IMR-90 (cell line): ENCODE results near the gene TIAM1.

Experiments used
- CEBPB ChIP-seq: IDR thresholded peaks from 2 replicates; pipeline ENCODE4 v1.6.1; 2012; ENCODE audit warnings: low read depth, low read length, improper control_type of control experiment
- TF ChIP-seq, protein P1 (sequence below): conservative IDR thresholded peaks from 2 replicates; pipeline ENCODE4 v1.5.1; 2012; ENCODE audit warnings: mild to moderate bottlenecking, low read depth, low read length, improper control_type of control experiment

DNA sequence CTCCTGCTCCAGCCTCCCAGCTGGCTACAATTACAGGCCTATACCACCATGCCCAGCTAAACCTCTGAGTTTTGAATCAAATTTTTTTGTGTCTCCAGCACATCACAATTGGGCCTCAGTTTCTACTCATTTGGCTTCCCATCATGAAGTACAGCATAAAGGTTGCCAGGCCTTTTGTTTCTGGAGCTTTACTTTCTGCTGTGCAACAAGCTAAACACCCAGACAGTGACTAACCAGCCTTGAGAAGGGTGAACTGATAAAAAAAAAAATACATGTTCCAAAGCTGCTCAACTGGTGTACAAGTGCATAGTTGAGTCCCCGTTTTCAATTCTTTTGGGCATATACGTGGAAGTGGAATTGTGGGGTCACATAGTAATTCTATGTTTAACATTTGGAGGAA lies 25.1 kb downstream of the TIAM1 start:
- no peak for TF ChIP-seq CEBPB
- TF ChIP-seq, protein P1, sequence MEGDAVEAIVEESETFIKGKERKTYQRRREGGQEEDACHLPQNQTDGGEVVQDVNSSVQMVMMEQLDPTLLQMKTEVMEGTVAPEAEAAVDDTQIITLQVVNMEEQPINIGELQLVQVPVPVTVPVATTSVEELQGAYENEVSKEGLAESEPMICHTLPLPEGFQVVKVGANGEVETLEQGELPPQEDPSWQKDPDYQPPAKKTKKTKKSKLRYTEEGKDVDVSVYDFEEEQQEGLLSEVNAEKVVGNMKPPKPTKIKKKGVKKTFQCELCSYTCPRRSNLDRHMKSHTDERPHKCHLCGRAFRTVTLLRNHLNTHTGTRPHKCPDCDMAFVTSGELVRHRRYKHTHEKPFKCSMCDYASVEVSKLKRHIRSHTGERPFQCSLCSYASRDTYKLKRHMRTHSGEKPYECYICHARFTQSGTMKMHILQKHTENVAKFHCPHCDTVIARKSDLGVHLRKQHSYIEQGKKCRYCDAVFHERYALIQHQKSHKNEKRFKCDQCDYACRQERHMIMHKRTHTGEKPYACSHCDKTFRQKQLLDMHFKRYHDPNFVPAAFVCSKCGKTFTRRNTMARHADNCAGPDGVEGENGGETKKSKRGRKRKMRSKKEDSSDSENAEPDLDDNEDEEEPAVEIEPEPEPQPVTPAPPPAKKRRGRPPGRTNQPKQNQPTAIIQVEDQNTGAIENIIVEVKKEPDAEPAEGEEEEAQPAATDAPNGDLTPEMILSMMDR = no peak
